K562 (cell line): Measurements from ENCODE around the gene HHEX. TPM values are rescaled to one million over a fixed set of nuclear protein-coding genes. Genes with fewer than 3 reads are reported as not detected.

ENCODE experiments used
- CCAR2 ChIP-seq: fragments of 200-400 bp; formaldehyde crosslinking; IDR thresholded peaks from 2 replicates; pipeline ENCODE4 v1.6.1; 2017; ENCODE audit warnings: mild to moderate bottlenecking, low read depth, low read length
- CTBP1 ChIP-seq: fragments of 450-650 bp; IDR thresholded peaks from 2 replicates; pipeline ENCODE4 v1.6.1; 2016; ENCODE audit warnings: borderline replicate concordance
- E2F6 ChIP-seq, 2 experiments: IDR thresholded peaks; 2 replicates each; pipeline ENCODE4 v1.6.1; 2011; ENCODE audit warnings: borderline replicate concordance in 1 of 2, control low read depth in 1 of 2, low read depth in 1 of 2, low read length in 1 of 2, mild to moderate bottlenecking in 1 of 2, mixed read lengths in 1 of 2, moderate library complexity in 1 of 2; ENCODE audit not compliant: insufficient read depth in 1 of 2, insufficient read length in 1 of 2, poor library complexity in 1 of 2, severe bottlenecking in 1 of 2; ENCODE audit errors: extremely low read depth in 1 of 2
- FOXK2 ChIP-seq, 2 experiments: fragments of 450-650 bp; IDR thresholded peaks in 1 of 2; conservative IDR thresholded peaks in 1 of 2; 2 replicates each; pipeline ENCODE4 v1.6.1; 2016; ENCODE audit warnings: low read depth in 2 of 2, mild to moderate bottlenecking in 1 of 2
- HEY1 ChIP-seq: fragments of 250-450 bp; sonication (Bioruptor Pico); IDR thresholded peaks from 2 replicates; pipeline ENCODE4 v1.5.0; 2020; ENCODE audit warnings: mild to moderate bottlenecking, moderate library complexity, borderline replicate concordance
- LCOR ChIP-seq: sonication (generic); formaldehyde crosslinking; IDR thresholded peaks from 2 replicates; pipeline ENCODE4 v1.8.0; 2022; ENCODE audit warnings: mild to moderate bottlenecking, missing genetic modification reagents
- MAX ChIP-seq: sonication (generic); formaldehyde crosslinking; IDR thresholded peaks from 2 replicates; pipeline ENCODE4 v1.9.0; 2022; ENCODE audit warnings: mild to moderate bottlenecking, missing genetic modification reagents
- POLR2B ChIP-seq: fragments of 450-650 bp; IDR thresholded peaks from 2 replicates; pipeline ENCODE4 v1.6.1; 2018; ENCODE audit warnings: low read depth; ENCODE audit not compliant: partially characterized antibody
- POLR2G ChIP-seq: fragments of 200-400 bp; formaldehyde crosslinking; IDR thresholded peaks from 2 replicates; pipeline ENCODE4 v1.6.1; 2017; ENCODE audit warnings: low read depth, mild to moderate bottlenecking, antibody characterized with exemption, low read length, moderate library complexity
- RBM34 ChIP-seq: fragments of 200-400 bp; formaldehyde crosslinking; IDR thresholded peaks from 2 replicates; pipeline ENCODE4 v1.6.1; 2018; ENCODE audit warnings: low read length, borderline replicate concordance; ENCODE audit not compliant: insufficient read depth
- SNIP1 ChIP-seq: fragments of 450-650 bp; IDR thresholded peaks from 2 replicates; pipeline ENCODE4 v1.7.1; 2017; ENCODE audit warnings: low read depth, mild to moderate bottlenecking
- TOE1 ChIP-seq, 2 experiments: fragments of 450-650 bp in 1 of 2; sonication (generic) in 1 of 2; formaldehyde crosslinking in 1 of 2; IDR thresholded peaks; 2 replicates each; pipeline versions ENCODE4 v1.7.1 to v1.8.0; 2016 to 2022; ENCODE audit warnings: borderline replicate concordance in 2 of 2, mild to moderate bottlenecking in 2 of 2, antibody characterized with exemption in 1 of 2, inconsistent platforms in 1 of 2, low read depth in 1 of 2, missing genetic modification reagents in 1 of 2, moderate library complexity in 1 of 2
- ZFX ChIP-seq: sonication (generic); formaldehyde crosslinking; IDR thresholded peaks from 2 replicates; pipeline ENCODE4 v1.8.0; 2022; ENCODE audit warnings: mild to moderate bottlenecking, missing genetic modification reagents, moderate library complexity
- ZNF780A ChIP-seq: fragments of 250-450 bp; sonication (Bioruptor Pico); IDR thresholded peaks from 2 replicates; pipeline ENCODE4 v1.5.0; 2021; ENCODE audit warnings: mild to moderate bottlenecking
- polyA plus RNA-seq, 8 experiments: library from polyadenylated mRNA; depleted of rRNA in 4 of 8; stranded (reverse) in 5 of 8; unstranded in 3 of 8; fragments of >200 nt; fragmentation: Nextera tagmentation in 2 of 8; fragmentation: Illumina TruSeq in 1 of 8; extraction: Ambion mirVana in 2 of 8; extraction: Trizol in 1 of 8; gene quantifications; 2 replicates each; pipeline versions ENCODE4 v1.2.1 to v1.2.3, GENCODE V29; 2011 to 2014; ENCODE audit warnings: inconsistent platforms in 1 of 8, missing spikeins in 1 of 8
- total RNA-seq, 7 experiments: library from RNA; depleted of rRNA in 6 of 7; stranded (reverse); fragments of >200 nt in 6 of 7; fragmentation: Illumina TruSeq in 2 of 7; extraction: Trizol in 2 of 7; gene quantifications; 2 replicates each; pipeline versions ENCODE4 v1.2.1 to v1.2.3, GENCODE V29; 2011 to 2021; ENCODE audit warnings: low replicate concordance in 1 of 7
- TF ChIP-seq, protein P1 (sequence below): fragments of 450-650 bp; IDR thresholded peaks from 2 replicates; pipeline ENCODE4 v1.7.0; 2016; ENCODE audit warnings: borderline replicate concordance

Gene HHEX
- total and polyA plus RNA-seq, 9 of the 15 experiments (the other 6 are each of a cell fraction or from before 2014, with no cell fraction given): 37.2 to 133 (median 80.2) TPM

DNA sequence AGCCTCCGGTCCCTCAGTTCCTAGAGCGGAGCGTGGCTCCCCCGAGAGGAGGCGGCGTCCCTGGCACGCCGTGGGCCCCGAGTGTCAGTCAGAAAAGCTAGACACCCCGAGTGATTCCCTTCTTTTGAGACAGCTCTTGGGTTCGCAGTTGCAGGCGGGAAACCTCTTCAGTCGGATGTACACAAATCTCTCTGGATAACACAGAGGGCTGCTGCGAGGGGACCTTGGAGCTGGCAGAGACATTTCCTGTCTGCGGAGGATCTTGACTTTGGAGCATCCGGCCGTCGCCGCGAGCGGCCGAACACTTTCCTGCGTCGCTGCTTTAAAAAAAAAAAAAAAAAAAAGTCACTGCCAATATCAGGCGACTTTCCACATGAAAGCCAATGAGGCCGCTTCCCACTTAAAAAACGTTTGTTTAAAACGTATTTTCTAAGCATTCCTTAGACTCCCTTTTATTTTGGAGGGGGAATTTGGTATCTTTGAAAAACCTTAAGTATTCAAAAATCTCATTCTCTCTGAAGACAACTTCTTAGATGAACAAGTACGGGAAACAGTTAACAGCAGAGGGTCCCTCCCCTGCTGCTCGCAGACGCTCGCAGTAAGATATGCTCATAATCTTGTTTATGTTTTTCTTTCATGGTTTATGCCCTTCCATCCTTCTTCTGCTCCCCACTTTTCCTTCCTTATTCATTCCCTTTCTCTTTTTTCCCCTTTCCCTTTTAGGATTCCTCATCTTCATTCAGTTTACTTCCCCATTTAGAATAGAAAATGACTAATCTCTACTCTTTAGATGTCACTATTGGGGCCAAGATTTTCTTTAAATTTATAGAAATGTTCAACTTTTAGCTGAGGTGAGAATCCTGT, 10.0 kb downstream of the HHEX start (continued):
- TF ChIP-seq TOE1 (IDR thresholded peaks at IDR 0.05; ENCODE audit: borderline replicate concordance) (peak; percentile 33; the same call in 1 of the 2 replicates), TOE1 (CRISPR knock-in tag; IDR thresholded peaks at IDR 0.05; ENCODE audit: borderline replicate concordance, low read depth) (no peak), ZNF780A (CRISPR knock-in tag) (no peak), MAX (CRISPR knock-in tag) (peak; percentile 49; the same call in 1 of the 2 replicates), CTBP1 (peak; percentile 39; the same call in 1 of the 2 replicates), ZFX (CRISPR knock-in tag) (peak; percentile 35; the same call in 1 of the 2 replicates), E2F6 (IDR thresholded peaks at IDR 0.05; ENCODE audit: borderline replicate concordance in 1 of 2, extremely low read depth in 1 of 2, insufficient read depth in 1 of 2, insufficient read length in 1 of 2, low read depth in 1 of 2, low read length in 1 of 2, poor library complexity in 1 of 2, severe bottlenecking in 1 of 2) (peak; percentile 12 to 54), POLR2G (peak; percentile 68), FOXK2 (conservative IDR thresholded peaks at IDR 0.05 in 1 of 2, IDR thresholded peaks at IDR 0.05 in 1 of 2; ENCODE audit: low read depth in 2 of 2) (peak; percentile 61 to 73), LCOR (CRISPR knock-in tag) (0 out of 2 replicates have a peak, but pooled peaks have one; percentile 34), CCAR2 (no peak), POLR2B (peak; percentile 36), RBM34 (no peak), SNIP1 (peak; percentile 55; the same call in 1 of the 2 replicates), HEY1 (CRISPR knock-in tag) (no peak)
- TF ChIP-seq, protein P1, sequence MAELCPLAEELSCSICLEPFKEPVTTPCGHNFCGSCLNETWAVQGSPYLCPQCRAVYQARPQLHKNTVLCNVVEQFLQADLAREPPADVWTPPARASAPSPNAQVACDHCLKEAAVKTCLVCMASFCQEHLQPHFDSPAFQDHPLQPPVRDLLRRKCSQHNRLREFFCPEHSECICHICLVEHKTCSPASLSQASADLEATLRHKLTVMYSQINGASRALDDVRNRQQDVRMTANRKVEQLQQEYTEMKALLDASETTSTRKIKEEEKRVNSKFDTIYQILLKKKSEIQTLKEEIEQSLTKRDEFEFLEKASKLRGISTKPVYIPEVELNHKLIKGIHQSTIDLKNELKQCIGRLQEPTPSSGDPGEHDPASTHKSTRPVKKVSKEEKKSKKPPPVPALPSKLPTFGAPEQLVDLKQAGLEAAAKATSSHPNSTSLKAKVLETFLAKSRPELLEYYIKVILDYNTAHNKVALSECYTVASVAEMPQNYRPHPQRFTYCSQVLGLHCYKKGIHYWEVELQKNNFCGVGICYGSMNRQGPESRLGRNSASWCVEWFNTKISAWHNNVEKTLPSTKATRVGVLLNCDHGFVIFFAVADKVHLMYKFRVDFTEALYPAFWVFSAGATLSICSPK: no peak
